ENCODE results near the gene VPREB3. TPM values are rescaled to one million over a fixed set of nuclear protein-coding genes. Genes with fewer than 3 reads are reported as not detected.
A peak's percentile ranks its signal among the peaks of the same experiment; 100 is the strongest.

Gene VPREB3
- total RNA-seq, 1 donor from 2014 or later: 0.92 TPM

GRCh38 chr22:23796461-23796860 lies 42.2 kb upstream of the VPREB3 start:
- no peak overlapping the region for H3K4me3 Mint-ChIP-seq
- H3K27me3 Mint-ChIP-seq: no peaks in the 10 kb centered on the region
- peaks cover 19% of the 10 kb centered on the region for H3K4me1 Mint-ChIP-seq (ENCODE audit: unreplicated experiment)
- H3K36me3 Mint-ChIP-seq: peaks cover 37% of the 10 kb centered on the region
- no peak for DNase-seq (ENCODE audit: extremely low spot score, unreplicated experiment)
- no peak for TF ChIP-seq CTCF (conservative IDR thresholded peaks at IDR 0.05)
- no peak overlapping the region for H3K27ac Mint-ChIP-seq
- H3K9me3 Mint-ChIP-seq: no peaks in the 10 kb centered on the region

DNA sequence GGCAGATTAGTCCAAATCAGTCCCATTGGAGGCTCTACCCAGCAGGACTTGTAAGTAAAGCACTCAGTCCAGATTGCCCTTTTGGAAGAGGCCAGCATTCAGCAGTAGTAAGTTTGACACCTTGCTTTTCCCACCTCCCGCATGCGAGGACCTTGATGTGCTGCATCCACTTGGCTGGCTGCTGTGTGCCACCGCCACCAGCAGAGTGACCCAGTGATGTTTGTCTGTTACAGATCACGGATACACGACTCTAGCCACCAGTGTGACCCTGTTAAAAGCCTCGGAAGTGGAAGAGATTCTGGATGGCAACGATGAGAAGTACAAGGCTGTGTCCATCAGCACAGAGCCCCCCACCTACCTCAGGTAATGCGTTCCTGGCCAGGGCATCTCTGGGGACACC lies 39.1 kb upstream of the VPREB3 start:
- Mint-ChIP-seq H3K27ac (peak overlapping the region; percentile 33), H3K4me3 (no peak overlapping the region), H3K27me3 (no peaks in the 10 kb centered on the region), H3K36me3 (peaks cover 31% of the 10 kb centered on the region), H3K9me3 (no peaks in the 10 kb centered on the region), H3K4me1 (ENCODE audit: unreplicated experiment) (peaks cover 33% of the 10 kb centered on the region)
- TF ChIP-seq CTCF (conservative IDR thresholded peaks at IDR 0.05): no peak
- DNase-seq (ENCODE audit: extremely low spot score, unreplicated experiment): no peak

GRCh38 chr22:23791738-23792645 lies 37.8 kb upstream of the VPREB3 start:
- Mint-ChIP-seq H3K4me1 (ENCODE audit: unreplicated experiment) (peaks cover 42% of the 10 kb centered on the region), H3K36me3 (peaks cover 27% of the 10 kb centered on the region), H3K4me3 (peak overlapping the region; percentile 70), H3K9me3 (no peaks in the 10 kb centered on the region), H3K27ac (peak overlapping the region; percentile 31), H3K27me3 (no peaks in the 10 kb centered on the region)
- no peak for DNase-seq (ENCODE audit: extremely low spot score, unreplicated experiment)
- TF ChIP-seq CTCF (conservative IDR thresholded peaks at IDR 0.05): no peak

GRCh38 chr22:23790819-23791737 lies 36.9 kb upstream of the VPREB3 start:
- Mint-ChIP-seq H3K27me3 (no peaks in the 10 kb centered on the region), H3K4me1 (ENCODE audit: unreplicated experiment) (peaks cover 49% of the 10 kb centered on the region), H3K4me3 (peak overlapping the region; percentile 70), H3K27ac (peak overlapping the region; percentile 31), H3K36me3 (peaks cover 20% of the 10 kb centered on the region), H3K9me3 (no peaks in the 10 kb centered on the region)
- DNase-seq (ENCODE audit: extremely low spot score, unreplicated experiment): no peak
- TF ChIP-seq CTCF (conservative IDR thresholded peaks at IDR 0.05): no peak

- TF ChIP-seq CTCF (conservative IDR thresholded peaks at IDR 0.05): no peak
- peaks cover 49% of the 10 kb centered on the region for H3K4me1 Mint-ChIP-seq (ENCODE audit: unreplicated experiment)
- H3K36me3 Mint-ChIP-seq: peaks cover 17% of the 10 kb centered on the region
- H3K9me3 Mint-ChIP-seq: no peaks in the 10 kb centered on the region
- no peaks in the 10 kb centered on the region for H3K27me3 Mint-ChIP-seq
- DNase-seq (ENCODE audit: extremely low spot score, unreplicated experiment): no peak
- H3K4me3 Mint-ChIP-seq: peak overlapping the region; percentile 68
- peak overlapping the region; percentile 44 for H3K27ac Mint-ChIP-seq
Observed at GRCh38 chr22:23789638-23790037, 35.4 kb upstream of the VPREB3 start.

All from type B pancreatic cell (in vitro differentiated cells).